ENCODE results near the gene MAF. TPM values are rescaled to one million over a fixed set of nuclear protein-coding genes. Genes with fewer than 3 reads are reported as not detected.

MAF gene
- total RNA-seq, 1 experiment from 2014 or later, result not detected

DNA sequence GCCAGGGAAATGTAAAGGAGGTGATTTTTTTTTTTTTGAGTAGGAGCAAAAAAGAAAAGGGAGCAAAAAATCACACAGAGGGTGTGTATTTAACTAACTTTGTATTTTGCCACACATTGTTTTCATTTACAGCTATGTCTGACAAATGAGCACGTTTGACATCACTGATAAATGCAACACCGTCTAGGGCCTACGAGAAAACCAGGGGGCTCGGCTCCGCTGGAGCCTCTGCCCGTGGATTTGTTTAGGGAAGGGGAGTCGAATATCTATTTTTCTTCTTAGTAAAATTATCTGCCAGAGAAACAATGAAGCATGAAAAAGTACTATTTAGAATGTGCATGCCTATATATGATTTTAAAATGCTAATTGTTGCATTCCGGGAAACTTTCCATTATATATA is 6.8 kb downstream of the MAF start:
- H3K4me1 ChIP-seq (replicated peaks; ENCODE audit: insufficient read depth), result no peaks in the 10 kb centered on the region
- no peaks in the 10 kb centered on the region for H3K79me2 ChIP-seq (ENCODE audit: low read depth)
- no peak for TF ChIP-seq EZH2 (IDR thresholded peaks at IDR 0.05; ENCODE audit: low read depth)
- TF ChIP-seq, protein P1, sequence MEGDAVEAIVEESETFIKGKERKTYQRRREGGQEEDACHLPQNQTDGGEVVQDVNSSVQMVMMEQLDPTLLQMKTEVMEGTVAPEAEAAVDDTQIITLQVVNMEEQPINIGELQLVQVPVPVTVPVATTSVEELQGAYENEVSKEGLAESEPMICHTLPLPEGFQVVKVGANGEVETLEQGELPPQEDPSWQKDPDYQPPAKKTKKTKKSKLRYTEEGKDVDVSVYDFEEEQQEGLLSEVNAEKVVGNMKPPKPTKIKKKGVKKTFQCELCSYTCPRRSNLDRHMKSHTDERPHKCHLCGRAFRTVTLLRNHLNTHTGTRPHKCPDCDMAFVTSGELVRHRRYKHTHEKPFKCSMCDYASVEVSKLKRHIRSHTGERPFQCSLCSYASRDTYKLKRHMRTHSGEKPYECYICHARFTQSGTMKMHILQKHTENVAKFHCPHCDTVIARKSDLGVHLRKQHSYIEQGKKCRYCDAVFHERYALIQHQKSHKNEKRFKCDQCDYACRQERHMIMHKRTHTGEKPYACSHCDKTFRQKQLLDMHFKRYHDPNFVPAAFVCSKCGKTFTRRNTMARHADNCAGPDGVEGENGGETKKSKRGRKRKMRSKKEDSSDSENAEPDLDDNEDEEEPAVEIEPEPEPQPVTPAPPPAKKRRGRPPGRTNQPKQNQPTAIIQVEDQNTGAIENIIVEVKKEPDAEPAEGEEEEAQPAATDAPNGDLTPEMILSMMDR (conservative IDR thresholded peaks at IDR 0.05), result no peak
- ChIA-PET POLR2A (ENCODE audit: unreplicated experiment) (no interaction called here), CTCF (no interaction called here)
- no peak for DNase-seq
- H3K36me3 ChIP-seq (ENCODE audit: low read depth), result no peaks in the 10 kb centered on the region
- no peak overlapping the region for H3K4me2 ChIP-seq
- H3K27me3 ChIP-seq (ENCODE audit: insufficient read depth, low read depth), result peaks cover 60% of the 10 kb centered on the region
- no peaks in the 10 kb centered on the region for H3K9me2 ChIP-seq (ENCODE audit: insufficient read depth)
- intact Hi-C loops (cut with micrococcal nuclease; ENCODE audit: unreplicated experiment), result no loop called here
- no peaks in the 10 kb centered on the region for H4K20me1 ChIP-seq (ENCODE audit: insufficient read depth)
- no peak overlapping the region for H2AFZ ChIP-seq
- H3K4me3 ChIP-seq, result no peak overlapping the region
- H3K9me3 ChIP-seq (ENCODE audit: insufficient read depth, low read depth), result no peaks in the 10 kb centered on the region
- BruUV-seq (replicated peaks), result no TSS peak
- H3F3A ChIP-seq (ENCODE audit: insufficient read depth, low read depth), result no peaks in the 10 kb centered on the region
- no peak overlapping the region for H3K27ac ChIP-seq

DNA sequence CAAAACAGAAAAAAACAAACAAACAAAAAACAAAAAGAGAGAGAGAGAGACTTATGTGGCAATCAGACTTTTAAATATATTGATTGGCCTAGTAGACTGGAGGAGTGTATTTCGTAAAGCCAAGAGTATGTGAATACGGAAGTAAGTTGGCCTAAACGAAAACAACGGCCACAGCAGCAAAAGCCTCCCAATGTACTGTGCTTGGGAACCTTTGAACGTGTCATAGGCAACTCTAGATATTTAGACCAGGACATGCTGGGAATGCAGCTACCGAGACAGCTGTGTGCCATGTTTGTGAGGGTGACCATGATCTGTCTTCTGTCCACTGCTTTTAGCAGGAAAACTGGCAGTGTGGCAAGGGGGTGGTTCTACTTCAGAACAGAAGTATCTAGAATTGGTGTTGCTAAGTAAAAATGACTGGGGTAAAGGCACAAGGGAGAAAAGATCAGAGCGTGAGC is 7.4 kb downstream of the MAF start:
- Histone ChIP-seq H3K9me3 (ENCODE audit: insufficient read depth, low read depth) (no peaks in the 10 kb centered on the region), H3K27ac (no peak overlapping the region), H3K9me2 (ENCODE audit: insufficient read depth) (no peaks in the 10 kb centered on the region), H3K4me2 (no peak overlapping the region), H3F3A (ENCODE audit: insufficient read depth, low read depth) (no peaks in the 10 kb centered on the region), H3K27me3 (ENCODE audit: insufficient read depth, low read depth) (peaks cover 65% of the 10 kb centered on the region), H3K36me3 (ENCODE audit: low read depth) (no peaks in the 10 kb centered on the region), H4K20me1 (ENCODE audit: insufficient read depth) (no peaks in the 10 kb centered on the region), H3K4me3 (no peak overlapping the region), H2AFZ (no peak overlapping the region), H3K4me1 (replicated peaks; ENCODE audit: insufficient read depth) (no peaks in the 10 kb centered on the region), H3K79me2 (ENCODE audit: low read depth) (no peaks in the 10 kb centered on the region)
- POLR2A ChIA-PET (ENCODE audit: unreplicated experiment), result no interaction called here
- intact Hi-C loops (cut with micrococcal nuclease; ENCODE audit: unreplicated experiment), result no loop called here
- CTCF ChIA-PET, result no interaction called here
- no TSS peak for BruUV-seq (replicated peaks)
- TF ChIP-seq, protein P1 (conservative IDR thresholded peaks at IDR 0.05), result no peak
- TF ChIP-seq EZH2 (IDR thresholded peaks at IDR 0.05; ENCODE audit: low read depth), result no peak
- DNase-seq, result no peak

DNA sequence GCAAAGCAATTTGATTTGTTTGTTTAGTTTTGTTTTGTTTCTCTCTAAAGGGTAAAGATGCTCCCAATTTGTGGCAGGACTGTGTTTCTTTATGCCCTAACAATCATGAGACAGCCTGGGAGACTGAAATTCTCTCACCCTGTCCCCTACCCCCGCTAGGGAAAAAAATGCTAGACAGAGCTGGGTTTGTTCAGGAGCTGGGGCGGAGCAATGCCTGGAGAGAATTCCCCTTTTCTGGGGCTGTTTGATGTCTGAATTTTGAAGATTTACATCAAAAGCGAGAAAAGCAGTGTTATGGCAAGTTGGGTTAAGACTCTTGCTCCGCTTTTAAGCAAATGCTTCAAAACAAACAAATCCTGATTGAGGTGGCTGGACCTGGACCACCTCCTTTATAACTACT is 8.4 kb downstream of the MAF start:
- H3K4me3 ChIP-seq, result no peak overlapping the region
- ChIA-PET CTCF (no interaction called here), POLR2A (ENCODE audit: unreplicated experiment) (no interaction called here)
- H3K4me2 ChIP-seq, result no peak overlapping the region
- BruUV-seq (replicated peaks), result no TSS peak
- no peaks in the 10 kb centered on the region for H3K9me2 ChIP-seq (ENCODE audit: insufficient read depth)
- intact Hi-C loops (cut with micrococcal nuclease; ENCODE audit: unreplicated experiment), result no loop called here
- H3F3A ChIP-seq (ENCODE audit: insufficient read depth, low read depth), result no peaks in the 10 kb centered on the region
- no peak overlapping the region for H2AFZ ChIP-seq
- H3K27me3 ChIP-seq (ENCODE audit: insufficient read depth, low read depth), result peaks cover 74% of the 10 kb centered on the region
- no peak overlapping the region for H3K27ac ChIP-seq
- no peaks in the 10 kb centered on the region for H3K9me3 ChIP-seq (ENCODE audit: insufficient read depth, low read depth)
- DNase-seq, result no peak
- no peaks in the 10 kb centered on the region for H3K36me3 ChIP-seq (ENCODE audit: low read depth)
- TF ChIP-seq EZH2 (IDR thresholded peaks at IDR 0.05; ENCODE audit: low read depth), result no peak
- TF ChIP-seq, protein P1 (conservative IDR thresholded peaks at IDR 0.05), result no peak
- no peaks in the 10 kb centered on the region for H3K4me1 ChIP-seq (replicated peaks; ENCODE audit: insufficient read depth)
- no peaks in the 10 kb centered on the region for H4K20me1 ChIP-seq (ENCODE audit: insufficient read depth)
- no peaks in the 10 kb centered on the region for H3K79me2 ChIP-seq (ENCODE audit: low read depth)
